ENCODE data around the gene PHKG2. TPM values are rescaled to one million over a fixed set of nuclear protein-coding genes. Genes with fewer than 3 reads are reported as not detected.

The PHKG2 gene
- polyA plus RNA-seq, 3 donors: 45.4 to 115 (median 54.2) TPM

DNA sequence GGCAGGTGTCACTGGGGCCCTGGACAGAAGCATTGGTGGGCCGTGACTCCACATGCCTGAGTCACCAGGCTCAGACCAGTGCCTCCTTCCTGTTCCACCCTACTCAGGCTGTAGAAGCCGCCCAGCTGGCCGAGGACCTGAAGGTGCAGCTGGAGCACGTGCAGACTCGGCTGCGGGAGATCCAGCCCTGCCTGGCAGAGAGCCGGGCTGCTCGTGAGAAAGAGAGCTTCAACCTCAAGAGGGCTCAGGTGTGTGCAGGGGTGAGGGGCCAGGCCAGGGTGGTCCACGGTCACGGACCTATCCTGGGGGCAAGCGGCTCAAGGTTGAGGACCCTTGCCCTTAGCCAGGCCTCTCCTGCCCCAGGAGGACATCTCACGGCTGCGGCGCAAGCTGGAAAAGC lies 23.5 kb downstream of the PHKG2 start:
- H3K36me3 Mint-ChIP-seq: peaks cover 65 to 80% of the 10 kb centered on the region in 2 donors
- intact Hi-C loops (cut with micrococcal nuclease): no loop called here
- H3K27ac Mint-ChIP-seq: peak overlapping the region in 2 of 7 donors; percentile 6 to 18
- no peak for DNase-seq
- H3K4me1 Mint-ChIP-seq: peaks cover 24% of the 10 kb centered on the region
- no peaks in the 10 kb centered on the region for H3K9me3 ChIP-seq (replicated peaks in 1 of 2; ENCODE audit: control insufficient read depth in 1 of 2, insufficient read depth in 1 of 2, low read length in 2 of 2)
- H3K4me3 ChIP-seq (replicated peaks in 1 of 3; ENCODE audit: low read depth in 2 of 3, low read length in 3 of 3): no peak overlapping the region
- H3K27ac ChIP-seq (ENCODE audit: low read depth in 1 of 2, low read length in 2 of 2): no peak overlapping the region
- no peaks in the 10 kb centered on the region for H3K9me3 Mint-ChIP-seq
- H3K9ac ChIP-seq (ENCODE audit: insufficient read depth, low read length, poor library complexity, severe bottlenecking): no peak overlapping the region
- WGBS (ENCODE audit: insufficient coverage): 88% methylated on average over 12 of the region's 14 CpGs
- H3K4me1 ChIP-seq (ENCODE audit: control insufficient read depth in 1 of 2, insufficient read depth in 2 of 2, low read length in 2 of 2): peaks cover 15 to 26% of the 10 kb centered on the region in 2 donors
- H2AFZ ChIP-seq (ENCODE audit: insufficient read depth, low read depth, low read length, poor library complexity, severe bottlenecking): no peak overlapping the region
- peaks cover 3% of the 10 kb centered on the region for H3K79me2 ChIP-seq (ENCODE audit: insufficient read depth, low read length)
- TF ChIP-seq, protein P1, sequence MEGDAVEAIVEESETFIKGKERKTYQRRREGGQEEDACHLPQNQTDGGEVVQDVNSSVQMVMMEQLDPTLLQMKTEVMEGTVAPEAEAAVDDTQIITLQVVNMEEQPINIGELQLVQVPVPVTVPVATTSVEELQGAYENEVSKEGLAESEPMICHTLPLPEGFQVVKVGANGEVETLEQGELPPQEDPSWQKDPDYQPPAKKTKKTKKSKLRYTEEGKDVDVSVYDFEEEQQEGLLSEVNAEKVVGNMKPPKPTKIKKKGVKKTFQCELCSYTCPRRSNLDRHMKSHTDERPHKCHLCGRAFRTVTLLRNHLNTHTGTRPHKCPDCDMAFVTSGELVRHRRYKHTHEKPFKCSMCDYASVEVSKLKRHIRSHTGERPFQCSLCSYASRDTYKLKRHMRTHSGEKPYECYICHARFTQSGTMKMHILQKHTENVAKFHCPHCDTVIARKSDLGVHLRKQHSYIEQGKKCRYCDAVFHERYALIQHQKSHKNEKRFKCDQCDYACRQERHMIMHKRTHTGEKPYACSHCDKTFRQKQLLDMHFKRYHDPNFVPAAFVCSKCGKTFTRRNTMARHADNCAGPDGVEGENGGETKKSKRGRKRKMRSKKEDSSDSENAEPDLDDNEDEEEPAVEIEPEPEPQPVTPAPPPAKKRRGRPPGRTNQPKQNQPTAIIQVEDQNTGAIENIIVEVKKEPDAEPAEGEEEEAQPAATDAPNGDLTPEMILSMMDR (IDR thresholded peaks at IDR 0.05): no peak
- peaks cover 73 to 79% of the 10 kb centered on the region in 2 donors for H3K36me3 ChIP-seq (replicated peaks in 1 of 2; ENCODE audit: control insufficient read depth in 1 of 2, insufficient read depth in 2 of 2, low read length in 2 of 2)
- no peak overlapping the region for H3K4me3 Mint-ChIP-seq
- no peak overlapping the region for H3K4me2 ChIP-seq (replicated peaks; ENCODE audit: extremely low read depth, low read length, poor library complexity, severe bottlenecking)
- H3K27me3 ChIP-seq (ENCODE audit: control insufficient read depth in 2 of 2, insufficient read depth in 2 of 2, low read length in 2 of 2): no peaks in the 10 kb centered on the region
- H3K27me3 Mint-ChIP-seq (ENCODE audit: low read depth in 3 of 3): peaks cover 0 to 2% (median 0%) of the 10 kb centered on the region in 3 donors
- H4K20me1 ChIP-seq (ENCODE audit: insufficient read depth, low read length): peaks cover 43% of the 10 kb centered on the region

DNA sequence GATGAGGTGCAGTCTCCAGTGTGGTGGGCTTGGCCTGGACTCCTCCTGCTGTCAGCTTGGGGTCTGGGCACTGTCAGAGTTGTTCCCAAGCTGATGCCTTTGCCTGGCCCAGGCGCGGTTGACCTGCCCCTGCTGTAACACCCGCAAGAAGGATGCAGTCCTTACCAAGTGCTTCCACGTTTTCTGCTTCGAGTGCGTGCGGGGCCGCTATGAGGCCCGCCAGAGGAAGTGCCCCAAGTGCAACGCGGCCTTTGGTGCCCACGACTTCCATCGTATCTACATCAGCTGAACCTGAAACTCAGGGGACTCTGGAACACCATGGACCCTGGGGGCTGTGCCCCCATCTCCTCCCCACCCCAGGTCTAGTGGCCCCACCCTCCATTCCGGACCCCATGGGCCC lies 25.6 kb downstream of the PHKG2 start:
- Histone ChIP-seq H3K4me3 (replicated peaks in 1 of 3; ENCODE audit: low read depth in 2 of 3, low read length in 3 of 3) (no peak overlapping the region), H3K9me3 (replicated peaks in 1 of 2; ENCODE audit: control insufficient read depth in 1 of 2, insufficient read depth in 1 of 2, low read length in 2 of 2) (no peaks in the 10 kb centered on the region), H3K4me2 (replicated peaks; ENCODE audit: extremely low read depth, low read length, poor library complexity, severe bottlenecking) (no peak overlapping the region), H4K20me1 (ENCODE audit: insufficient read depth, low read length) (peaks cover 36% of the 10 kb centered on the region), H2AFZ (ENCODE audit: insufficient read depth, low read depth, low read length, poor library complexity, severe bottlenecking) (no peak overlapping the region), H3K4me1 (ENCODE audit: control insufficient read depth in 1 of 2, insufficient read depth in 2 of 2, low read length in 2 of 2) (peaks cover 18 to 29% of the 10 kb centered on the region in 2 donors), H3K27ac (ENCODE audit: low read depth in 1 of 2, low read length in 2 of 2) (no peak overlapping the region), H3K36me3 (replicated peaks in 1 of 2; ENCODE audit: control insufficient read depth in 1 of 2, insufficient read depth in 2 of 2, low read length in 2 of 2) (peaks cover 52 to 58% of the 10 kb centered on the region in 2 donors), H3K27me3 (ENCODE audit: control insufficient read depth in 2 of 2, insufficient read depth in 2 of 2, low read length in 2 of 2) (no peaks in the 10 kb centered on the region), H3K9ac (ENCODE audit: insufficient read depth, low read length, poor library complexity, severe bottlenecking) (no peak overlapping the region), H3K79me2 (ENCODE audit: insufficient read depth, low read length) (peaks cover 8% of the 10 kb centered on the region)
- Mint-ChIP-seq H3K4me3 (no peak overlapping the region), H3K27ac (peak overlapping the region in 1 of 7 donors; percentile 3), H3K27me3 (ENCODE audit: low read depth in 3 of 3) (peaks cover 0 to 3% (median 2%) of the 10 kb centered on the region in 3 donors), H3K36me3 (peaks cover 47 to 59% of the 10 kb centered on the region in 2 donors), H3K4me1 (peaks cover 41% of the 10 kb centered on the region), H3K9me3 (no peaks in the 10 kb centered on the region)
- 37% methylated on average over 13 of the region's 14 CpGs for WGBS (ENCODE audit: insufficient coverage)
- TF ChIP-seq, protein P1 (IDR thresholded peaks at IDR 0.05): no peak
- intact Hi-C loops (cut with micrococcal nuclease): no loop called here
- no peak for DNase-seq

Data from CD14-positive monocyte (primary cell).